ENCODE results near the gene RBFA.

DNA sequence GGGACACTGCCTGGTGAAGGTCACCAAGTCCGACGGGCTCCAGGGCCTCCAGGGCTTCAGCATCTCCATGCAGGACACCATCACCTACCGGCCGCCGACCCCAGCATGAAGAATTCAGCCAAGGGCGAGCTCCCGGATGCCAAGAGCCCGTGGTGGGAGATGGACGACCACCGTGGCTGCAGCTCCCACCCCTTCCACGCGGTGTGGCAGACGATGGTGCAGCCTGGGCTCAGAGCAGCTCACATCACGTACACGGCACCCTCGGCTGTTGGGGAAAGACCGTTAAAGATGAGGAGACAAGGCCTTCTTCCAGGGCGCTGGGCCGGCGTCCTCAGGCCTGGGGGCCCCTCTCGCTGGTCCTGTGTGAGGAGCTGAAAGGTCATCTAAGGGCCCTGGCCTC lies 43.6 kb downstream of the RBFA start:
- TF ChIP-seq, protein P1, sequence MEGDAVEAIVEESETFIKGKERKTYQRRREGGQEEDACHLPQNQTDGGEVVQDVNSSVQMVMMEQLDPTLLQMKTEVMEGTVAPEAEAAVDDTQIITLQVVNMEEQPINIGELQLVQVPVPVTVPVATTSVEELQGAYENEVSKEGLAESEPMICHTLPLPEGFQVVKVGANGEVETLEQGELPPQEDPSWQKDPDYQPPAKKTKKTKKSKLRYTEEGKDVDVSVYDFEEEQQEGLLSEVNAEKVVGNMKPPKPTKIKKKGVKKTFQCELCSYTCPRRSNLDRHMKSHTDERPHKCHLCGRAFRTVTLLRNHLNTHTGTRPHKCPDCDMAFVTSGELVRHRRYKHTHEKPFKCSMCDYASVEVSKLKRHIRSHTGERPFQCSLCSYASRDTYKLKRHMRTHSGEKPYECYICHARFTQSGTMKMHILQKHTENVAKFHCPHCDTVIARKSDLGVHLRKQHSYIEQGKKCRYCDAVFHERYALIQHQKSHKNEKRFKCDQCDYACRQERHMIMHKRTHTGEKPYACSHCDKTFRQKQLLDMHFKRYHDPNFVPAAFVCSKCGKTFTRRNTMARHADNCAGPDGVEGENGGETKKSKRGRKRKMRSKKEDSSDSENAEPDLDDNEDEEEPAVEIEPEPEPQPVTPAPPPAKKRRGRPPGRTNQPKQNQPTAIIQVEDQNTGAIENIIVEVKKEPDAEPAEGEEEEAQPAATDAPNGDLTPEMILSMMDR (conservative IDR thresholded peaks at IDR 0.05), result no peak
- TF ChIP-seq EZH2 (IDR thresholded peaks at IDR 0.05; ENCODE audit: low read depth), result no peak
